A549 (cell line): ENCODE measurements around the gene TSPAN4. TPM values are rescaled to one million over a fixed set of nuclear protein-coding genes. Genes with fewer than 3 reads are reported as not detected.

Experiments
- ATAC-seq, 2 experiments: fragments of 200-7000 bp in 1 of 2; fragments of >200 bp in 1 of 2; cut with Nextera tagmentation in 1 of 2; cut with Tn5 transposase in 1 of 2; 3 replicates each; pipeline versions ENCODE4 v1.8.0 to v1.9.1; 2018 to 2020; ENCODE audit warnings: mild to moderate bottlenecking in 1 of 2, moderate library complexity in 1 of 2
- CTCF ChIA-PET: fragments of 300-600 bp; sonication (Branson Sonifier 250); formaldehyde crosslinking; extraction: SDS; loops from one replicate; lab custom pipeline; 2021; ENCODE audit warnings: antibody characterized with exemption, inconsistent platforms; lab: Yijun Ruan, JAX
- POLR2A ChIA-PET: fragments of 350-600 bp; formaldehyde crosslinking; extraction: SDS; loops from one replicate; lab custom pipeline; 2021; ENCODE audit warnings: antibody characterized with exemption, inconsistent platforms; lab: Yijun Ruan, JAX
- DNase-seq, 2 experiments: peaks; one replicate each; pipeline versions ENCODE4 v3.0.0 to v3.0.0-alpha.2; 2011 to 2016; ENCODE audit warnings: low read depth in 1 of 2, low spot score in 1 of 2
- FAIRE-seq: peaks from 2 replicates; lab custom pipeline; 2011; peaks lifted over from hg19 to GRCh38; lab: Jason Lieb, UNC
- H3K27ac ChIP-seq, 2 experiments: fragments of >200 bp; sonication (Bioruptor Twin); formaldehyde crosslinking; 3 replicates each; pipeline ENCODE4 v1.5.1; 2016 to 2017
- H3K4me1 ChIP-seq: fragments of >200 bp; sonication (Bioruptor Twin); formaldehyde crosslinking; 3 replicates; pipeline ENCODE4 v1.6.1; 2016
- H3K4me2 ChIP-seq: fragments of >200 bp; sonication (Bioruptor Twin); formaldehyde crosslinking; 3 replicates; pipeline ENCODE4 v1.6.1; 2016
- H3K4me3 ChIP-seq: fragments of >200 bp; sonication (Bioruptor Twin); formaldehyde crosslinking; 3 replicates; pipeline ENCODE4 v1.5.1; 2016
- H3K9me3 ChIP-seq: fragments of >200 bp; sonication (Bioruptor Twin); formaldehyde crosslinking; 3 replicates; pipeline ENCODE4 v1.6.1; 2016
- BCL3 ChIP-seq: fragments of >200 bp; sonication (Bioruptor Twin); formaldehyde crosslinking; IDR thresholded peaks from 3 replicates; pipeline ENCODE4 v1.6.1; 2016
- CBX8 ChIP-seq: fragments of 200-600 bp; sonication (generic); IDR thresholded peaks from 2 replicates; pipeline ENCODE4 v1.6.1; 2016
- CEBPB ChIP-seq, 2 experiments: fragments of >200 bp in 1 of 2; sonication (Bioruptor Twin) in 1 of 2; formaldehyde crosslinking in 1 of 2; IDR thresholded peaks; 2 replicates each; pipeline ENCODE4 v1.6.1; 2012 to 2016
- CHD2 ChIP-seq: fragments of 150-350 bp; IDR thresholded peaks from 2 replicates; pipeline ENCODE4 v1.6.1; 2014; ENCODE audit warnings: low read length; ENCODE audit not compliant: partially characterized antibody
- CTCF ChIP-seq: fragments of >200 bp; sonication (Bioruptor Twin); formaldehyde crosslinking; IDR thresholded peaks from 3 replicates; pipeline ENCODE4 v1.5.1; 2016
- EHF ChIP-seq: fragments of 250-450 bp; sonication (Bioruptor Pico); IDR thresholded peaks from 2 replicates; pipeline ENCODE4 v1.5.0; 2020; ENCODE audit warnings: mild to moderate bottlenecking
- ELK1 ChIP-seq: fragments of 150-350 bp; IDR thresholded peaks from 2 replicates; pipeline ENCODE4 v1.6.1; 2014; ENCODE audit warnings: low read depth, mild to moderate bottlenecking, low read length
- GATA3 ChIP-seq: IDR thresholded peaks from 2 replicates; pipeline ENCODE4 v1.6.1; 2012; ENCODE audit warnings: borderline replicate concordance
- HOXA7 ChIP-seq: fragments of 250-450 bp; sonication (Bioruptor Pico); IDR thresholded peaks from 2 replicates; pipeline ENCODE4 v1.5.0; 2020; ENCODE audit warnings: mild to moderate bottlenecking, moderate library complexity
- JUN ChIP-seq, 2 experiments: fragments of >200 bp; sonication (Bioruptor Twin); formaldehyde crosslinking; IDR thresholded peaks; 2 replicates in 1 of 2; 3 replicates in 1 of 2; pipeline ENCODE4 v1.6.1; 2016 to 2017
- MAFK ChIP-seq: fragments of 450-650 bp; IDR thresholded peaks from 2 replicates; pipeline ENCODE4 v1.6.1; 2014; ENCODE audit not compliant: partially characterized antibody
- MAZ ChIP-seq: fragments of 150-350 bp; IDR thresholded peaks from 2 replicates; pipeline ENCODE4 v1.6.1; 2014; ENCODE audit warnings: antibody characterized with exemption, low read depth, low read length, borderline replicate concordance
- PHF8 ChIP-seq: fragments of 200-600 bp; sonication (generic); IDR thresholded peaks from 2 replicates; pipeline ENCODE4 v1.6.1; 2016; ENCODE audit warnings: low read depth, mild to moderate bottlenecking, antibody characterized with exemption, moderate library complexity, borderline replicate concordance
- POLR2A ChIP-seq: IDR thresholded peaks from 2 replicates; pipeline ENCODE4 v1.6.1; 2012; ENCODE audit warnings: mild to moderate bottlenecking, low read length
- POLR2AphosphoS2 ChIP-seq: conservative IDR thresholded peaks from 2 replicates; pipeline ENCODE4 v1.6.1; 2012; ENCODE audit warnings: low read length, improper control_type of control experiment, inconsistent platforms
- REST ChIP-seq: fragments of 200-600 bp; sonication (generic); IDR thresholded peaks from 2 replicates; pipeline ENCODE4 v1.6.1; 2016; ENCODE audit warnings: antibody characterized with exemption, mild to moderate bottlenecking, moderate library complexity
- SMC3 ChIP-seq: fragments of >200 bp; sonication (Bioruptor Twin); formaldehyde crosslinking; IDR thresholded peaks from 3 replicates; pipeline ENCODE4 v1.6.1; 2018; ENCODE audit warnings: inconsistent platforms
- ZFP36 ChIP-seq: fragments of 450-650 bp; IDR thresholded peaks from 2 replicates; pipeline ENCODE4 v1.6.1; 2014; ENCODE audit warnings: borderline replicate concordance; ENCODE audit not compliant: partially characterized antibody
- WGBS: methylation state at CpG from one replicate; pipeline ENCODE4 v1.1.6; 2017; ENCODE audit errors: missing lambda C conversion rate; 5-methylcytosine and 5-hydroxymethylcytosine counted together
- polyA plus RNA-seq, 4 experiments: library from polyadenylated mRNA; depleted of rRNA in 3 of 4; stranded (reverse); fragments of >200 nt; fragmentation: RNase III in 1 of 4; extraction: RNeasy Plus Mini Kit Qiagen cat#74134 plus additional on column Dnase treatment in 1 of 4; gene quantifications; 2 replicates in 3 of 4; 3 replicates in 1 of 4; pipeline ENCODE4 v1.2.3, GENCODE V29; 2011 to 2017
- TF ChIP-seq, protein P1 (sequence below): fragments of 250-450 bp; sonication (Bioruptor Pico); IDR thresholded peaks from 2 replicates; pipeline ENCODE4 v1.5.0; 2020; ENCODE audit warnings: low read depth, mild to moderate bottlenecking, moderate library complexity
- TF ChIP-seq, protein P2 (sequence below): fragments of 250-450 bp; sonication (Bioruptor Pico); IDR thresholded peaks from 2 replicates; pipeline ENCODE4 v1.5.0; 2021; ENCODE audit warnings: mild to moderate bottlenecking, moderate library complexity, borderline replicate concordance
- TF ChIP-seq, protein P3 (sequence below): IDR thresholded peaks from 2 replicates; pipeline ENCODE4 v1.6.1; 2012

Gene TSPAN4
- polyA plus RNA-seq, 2 of the 4 experiments (the other 2 are of a cell fraction) = 83.5 to 145 TPM

- TF ChIP-seq CTCF (no peak), MAZ (peak; percentile 73; the same call in 1 of the 2 replicates), ELK1 (no peak; the same call in 1 of the 2 replicates), CEBPB (IDR thresholded peaks at IDR 0.05) (no peak), POLR2AphosphoS2 (no peak), MAFK (no peak), CBX8 (no peak), HOXA7 (no peak), JUN (IDR thresholded peaks at IDR 0.05) (peak; percentile 58 to 96; a peak in 3 of 5 replicates), POLR2A (peak; percentile 89), CHD2 (peak; percentile 73), ZFP36 (no peak), PHF8 (peak; percentile 92), EHF (0 out of 2 replicates have a peak, but pooled peaks have one; percentile 64), SMC3 (no peak)
- TF ChIP-seq, protein P1, sequence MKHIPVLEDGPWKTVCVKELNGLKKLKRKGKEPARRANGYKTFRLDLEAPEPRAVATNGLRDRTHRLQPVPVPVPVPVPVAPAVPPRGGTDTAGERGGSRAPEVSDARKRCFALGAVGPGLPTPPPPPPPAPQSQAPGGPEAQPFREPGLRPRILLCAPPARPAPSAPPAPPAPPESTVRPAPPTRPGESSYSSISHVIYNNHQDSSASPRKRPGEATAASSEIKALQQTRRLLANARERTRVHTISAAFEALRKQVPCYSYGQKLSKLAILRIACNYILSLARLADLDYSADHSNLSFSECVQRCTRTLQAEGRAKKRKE (CRISPR knock-in tag) = 0 out of 2 replicates have a peak, but pooled peaks have one; percentile 59
- TF ChIP-seq, protein P2, sequence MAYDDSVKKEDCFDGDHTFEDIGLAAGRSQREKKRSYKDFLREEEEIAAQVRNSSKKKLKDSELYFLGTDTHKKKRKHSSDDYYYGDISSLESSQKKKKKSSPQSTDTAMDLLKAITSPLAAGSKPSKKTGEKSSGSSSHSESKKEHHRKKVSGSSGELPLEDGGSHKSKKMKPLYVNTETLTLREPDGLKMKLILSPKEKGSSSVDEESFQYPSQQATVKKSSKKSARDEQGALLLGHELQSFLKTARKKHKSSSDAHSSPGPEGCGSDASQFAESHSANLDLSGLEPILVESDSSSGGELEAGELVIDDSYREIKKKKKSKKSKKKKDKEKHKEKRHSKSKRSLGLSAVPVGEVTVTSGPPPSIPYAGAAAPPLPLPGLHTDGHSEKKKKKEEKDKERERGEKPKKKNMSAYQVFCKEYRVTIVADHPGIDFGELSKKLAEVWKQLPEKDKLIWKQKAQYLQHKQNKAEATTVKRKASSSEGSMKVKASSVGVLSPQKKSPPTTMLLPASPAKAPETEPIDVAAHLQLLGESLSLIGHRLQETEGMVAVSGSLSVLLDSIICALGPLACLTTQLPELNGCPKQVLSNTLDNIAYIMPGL (CRISPR knock-in tag) = no peak
- TF ChIP-seq, protein P3, sequence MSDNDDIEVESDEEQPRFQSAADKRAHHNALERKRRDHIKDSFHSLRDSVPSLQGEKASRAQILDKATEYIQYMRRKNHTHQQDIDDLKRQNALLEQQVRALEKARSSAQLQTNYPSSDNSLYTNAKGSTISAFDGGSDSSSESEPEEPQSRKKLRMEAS = peak; percentile 95
These were observed 33.2 kb upstream of the TSPAN4 start, which contains the start of gene RPLP2 (continued) for GRCh38 chr11:809287-810039.

DNA sequence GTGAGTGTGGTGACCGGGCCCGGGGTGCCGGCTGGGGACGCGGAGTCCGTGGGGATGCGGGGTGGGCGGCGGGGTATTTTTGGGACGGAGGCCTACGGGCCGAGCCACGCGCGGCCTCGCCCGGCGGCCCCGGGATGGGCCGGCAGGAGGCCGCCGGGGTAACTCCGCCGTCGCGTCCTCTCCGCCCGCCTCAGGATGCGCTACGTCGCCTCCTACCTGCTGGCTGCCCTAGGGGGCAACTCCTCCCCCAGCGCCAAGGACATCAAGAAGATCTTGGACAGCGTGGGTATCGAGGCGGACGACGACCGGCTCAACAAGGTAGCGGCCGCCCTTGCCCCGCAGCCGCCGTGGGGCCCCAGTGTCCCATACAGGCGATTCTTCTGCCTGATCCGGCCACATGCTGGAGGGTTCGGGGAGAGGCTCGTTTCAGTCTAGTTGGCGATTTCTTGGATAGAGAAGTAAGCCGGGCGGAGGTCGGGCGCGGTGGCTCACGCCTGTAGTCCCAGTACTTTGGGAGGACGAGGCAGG is 32.5 kb upstream of the TSPAN4 start:
- POLR2A ChIA-PET = interaction anchor here (1.0 to 2.0 kb wide), 9 partner anchors 9 to 234 kb away, joined by 3 to 35 read pairs (median 6); partner anchors contain the start of genes CD151, CEND1, CHID1 and PHRF1
- no peak for TF ChIP-seq GATA3
- TF ChIP-seq PHF8 = peak; percentile 88
- TF ChIP-seq JUN (IDR thresholded peaks at IDR 0.05) = peak in 1 of 2 experiments; percentile 41; a peak in 2 of 5 replicates
- 0 out of 3 replicates have a peak, but pooled peaks have one; percentile 78 for TF ChIP-seq BCL3
- no peak for TF ChIP-seq REST
- TF ChIP-seq, protein P2 (CRISPR knock-in tag) = peak; percentile 32; the same call in 1 of the 2 replicates
- CTCF ChIA-PET = interaction anchor here (2.0 kb wide), 1 partner anchor 11 kb away, joined by 10 read pairs; no protein-coding TSS in a partner anchor

More for the DNA sequence above, 32.5 kb upstream of the TSPAN4 start:
- 0% methylated on average over 16 of the region's 55 CpGs for WGBS
- H3K4me1 ChIP-seq = peaks cover 37% of the 10 kb centered on the region
- no peaks in the 10 kb centered on the region for H3K9me3 ChIP-seq
- ATAC-seq = peak in 1 of 2 experiments; percentile 1; a peak in 3 of 6 replicates
- DNase-seq = no peak
- peak overlapping the region; percentile 95 to 97 for H3K27ac ChIP-seq
- peak overlapping the region; percentile 94 for H3K4me3 ChIP-seq
- no peak for FAIRE-seq
- H3K4me2 ChIP-seq = peak overlapping the region; percentile 87
